Measurements from ENCODE around the gene PLEKHH1.
A peak's percentile ranks its signal among the peaks of the same experiment; 100 is the strongest.

Gene PLEKHH1

GRCh38 chr14:67636361-67636919 is 103.3 kb downstream of the PLEKHH1 start:
- peak; percentile 15 for DNase-seq

DNA sequence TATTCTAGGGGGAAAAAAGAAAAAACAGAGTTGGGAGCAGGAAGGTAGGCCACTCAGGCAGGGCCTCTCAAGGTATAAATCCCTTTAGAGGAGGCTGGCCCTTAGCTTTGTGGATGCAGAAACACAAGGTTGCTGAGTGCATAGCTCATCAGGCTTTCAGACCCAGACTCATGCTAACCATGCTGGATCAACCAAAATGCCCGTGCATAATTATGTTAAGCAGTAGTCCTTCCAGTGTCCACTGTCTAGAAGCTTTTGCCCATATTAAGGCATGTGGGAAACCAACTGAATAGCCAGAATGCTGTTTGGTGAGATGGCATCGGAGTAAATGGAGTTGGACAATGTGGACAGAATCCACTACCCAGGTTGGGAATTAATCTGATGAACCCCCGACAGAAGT is 105.6 kb downstream of the PLEKHH1 start:
- DNase-seq, result no peak

All from activated CD4-positive, alpha-beta T cell treated with anti-CD3 and anti-CD28 coated beads, Interleukin-2, amount 50 U/mL, for 16 hours (primary cell).